ENCODE results near the gene SH2B3. TPM values are rescaled to one million over a fixed set of nuclear protein-coding genes. Genes with fewer than 3 reads are reported as not detected.

Gene SH2B3
- total and polyA plus RNA-seq, 9 of the 15 experiments (the other 6 are each of a cell fraction or from before 2014, with no cell fraction given): 10.8 to 75.3 (median 37.4) TPM

DNA sequence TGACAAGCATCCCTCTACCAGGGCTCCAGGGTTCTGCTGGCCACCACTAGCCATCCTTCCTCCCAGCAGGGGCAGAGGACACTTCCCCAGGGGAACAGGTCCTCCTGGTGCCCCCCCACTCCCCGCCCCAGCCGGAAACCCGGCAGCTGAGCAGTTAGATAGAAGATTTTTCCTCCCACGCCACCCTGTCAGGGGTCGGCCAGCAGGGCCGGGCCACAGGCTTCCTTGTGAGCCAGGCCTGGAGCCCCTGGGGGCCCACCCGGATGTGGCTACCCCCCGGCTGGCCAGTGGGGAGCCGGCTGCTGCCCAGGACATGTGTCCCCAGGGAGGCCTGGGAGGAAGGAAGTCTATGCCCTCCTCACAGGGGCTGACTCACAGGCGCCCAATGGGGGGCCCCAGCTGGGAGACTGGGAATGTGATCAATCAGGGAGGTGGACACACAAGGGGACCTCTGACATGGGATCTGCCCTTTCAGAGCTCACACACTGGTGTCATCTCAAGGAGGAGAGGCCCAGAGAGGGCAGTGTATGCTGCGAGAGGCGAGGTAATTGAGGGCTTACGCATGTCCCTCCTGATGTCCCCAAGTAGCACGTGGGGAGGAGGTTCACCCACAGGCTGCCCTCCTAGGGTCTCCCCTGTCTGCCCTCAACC lies 4.2 kb downstream of the SH2B3 start (continued):
- TF ChIP-seq, protein P1, sequence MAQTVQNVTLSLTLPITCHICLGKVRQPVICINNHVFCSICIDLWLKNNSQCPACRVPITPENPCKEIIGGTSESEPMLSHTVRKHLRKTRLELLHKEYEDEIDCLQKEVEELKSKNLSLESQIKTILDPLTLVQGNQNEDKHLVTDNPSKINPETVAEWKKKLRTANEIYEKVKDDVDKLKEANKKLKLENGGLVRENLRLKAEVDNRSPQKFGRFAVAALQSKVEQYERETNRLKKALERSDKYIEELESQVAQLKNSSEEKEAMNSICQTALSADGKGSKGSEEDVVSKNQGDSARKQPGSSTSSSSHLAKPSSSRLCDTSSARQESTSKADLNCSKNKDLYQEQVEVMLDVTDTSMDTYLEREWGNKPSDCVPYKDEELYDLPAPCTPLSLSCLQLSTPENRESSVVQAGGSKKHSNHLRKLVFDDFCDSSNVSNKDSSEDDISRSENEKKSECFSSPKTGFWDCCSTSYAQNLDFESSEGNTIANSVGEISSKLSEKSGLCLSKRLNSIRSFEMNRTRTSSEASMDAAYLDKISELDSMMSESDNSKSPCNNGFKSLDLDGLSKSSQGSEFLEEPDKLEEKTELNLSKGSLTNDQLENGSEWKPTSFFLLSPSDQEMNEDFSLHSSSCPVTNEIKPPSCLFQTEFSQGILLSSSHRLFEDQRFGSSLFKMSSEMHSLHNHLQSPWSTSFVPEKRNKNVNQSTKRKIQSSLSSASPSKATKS (CRISPR knock-in tag; IDR thresholded peaks at IDR 0.05): no peak
- TF ChIP-seq KDM4B (IDR thresholded peaks at IDR 0.05; ENCODE audit: borderline replicate concordance in 2 of 2, low read depth in 1 of 2): no peak
- no peak for TF ChIP-seq LEF1 (IDR thresholded peaks at IDR 0.05)
- TF ChIP-seq CREB1 (IDR thresholded peaks at IDR 0.05): 0 out of 2 replicates have a peak, but pooled peaks have one; percentile 30
- no peak for TF ChIP-seq CREB1 (CRISPR knock-in tag; IDR thresholded peaks at IDR 0.05)
- no peak for TF ChIP-seq GTF2F1 (IDR thresholded peaks at IDR 0.05; ENCODE audit: low read depth, low read length)
- TF ChIP-seq PREB (CRISPR knock-in tag; IDR thresholded peaks at IDR 0.05): no peak
- TF ChIP-seq DMBX1 (CRISPR knock-in tag; IDR thresholded peaks at IDR 0.05; ENCODE audit: borderline replicate concordance): 0 out of 2 replicates have a peak, but pooled peaks have one; percentile 35
- no peak for TF ChIP-seq ZNF644 (tag; IDR thresholded peaks at IDR 0.05; ENCODE audit: low read depth)
- TF ChIP-seq HOXB6 (CRISPR knock-in tag; IDR thresholded peaks at IDR 0.05; ENCODE audit: borderline replicate concordance): no peak
- TF ChIP-seq POU5F1 (IDR thresholded peaks at IDR 0.05; ENCODE audit: borderline replicate concordance, low read depth, low read length, partially characterized antibody): no peak
- no peak for TF ChIP-seq USF2 (CRISPR knock-in tag; IDR thresholded peaks at IDR 0.05)
- TF ChIP-seq DNMT1 (IDR thresholded peaks at IDR 0.05): no peak
